ENCODE results near the gene CTSK. TPM values are rescaled to one million over a fixed set of nuclear protein-coding genes. Genes with fewer than 3 reads are reported as not detected.

The CTSK gene
- total and polyA plus RNA-seq, 2 of the 4 experiments (the other 2 are of a cell fraction), result 7.7 to 15.1 TPM

- intact Hi-C loops (cut with micrococcal nuclease), result no loop called here
- H3K4me2 ChIP-seq (ENCODE audit: low read depth, low read length), result no peak overlapping the region
- no peak overlapping the region for H3K23ac ChIP-seq (ENCODE audit: low read depth, low read length)
- no peak overlapping the region for H3K27ac ChIP-seq (ENCODE audit: insufficient read depth, low read length)
- TF ChIP-seq CEBPB (IDR thresholded peaks at IDR 0.05; ENCODE audit: low read depth, low read length), result no peak
- TF ChIP-seq SMC3 (IDR thresholded peaks at IDR 0.05; ENCODE audit: low read depth, low read length), result no peak
- H2AFZ ChIP-seq (replicated peaks; ENCODE audit: low read length, poor library complexity), result no peak overlapping the region
- no TSS peak for BruUV-seq (replicated peaks)
- DNase-seq (no peak), ATAC-seq (ENCODE audit: low read depth) (no peak)
- no peak overlapping the region for H2BK5ac ChIP-seq (ENCODE audit: low read depth, low read length, poor library complexity, severe bottlenecking)
- no peak overlapping the region for H4K8ac ChIP-seq (ENCODE audit: low read depth in 2 of 2, low read length in 2 of 2)
- no peak overlapping the region for H2AK9ac ChIP-seq (replicated peaks; ENCODE audit: low read depth, low read length, poor library complexity)
- dilution Hi-C loops (cut with HindIII; ENCODE audit: low sequenced_read_pairs, unreplicated experiment), result no loop called here
- H3K4me1 ChIP-seq (ENCODE audit: control insufficient read depth, insufficient read depth, low read length), result peaks cover 10% of the 10 kb centered on the region
- no peak overlapping the region for H2BK20ac ChIP-seq (ENCODE audit: low read depth, low read length)
- H4K20me1 ChIP-seq (ENCODE audit: insufficient read depth, low read length), result no peaks in the 10 kb centered on the region
- no peak overlapping the region for H3K4ac ChIP-seq (ENCODE audit: low read depth, low read length)
- H4K5ac ChIP-seq (ENCODE audit: low read depth, low read length), result no peak overlapping the region
- WGBS, 2 experiments (ENCODE audit: extremely low coverage in 2 of 2, insufficient read length in 1 of 2), result no CpG with 5 or more reads among the region's 2 CpGs
- H3K4me3 ChIP-seq (ENCODE audit: insufficient read depth, low read depth, low read length), result no peak overlapping the region
- H3K79me1 ChIP-seq (ENCODE audit: low read depth in 1 of 2, low read length in 2 of 2), result no peaks in the 10 kb centered on the region; a peak in 1 of 4 replicates
- ChIA-PET POLR2A (ENCODE audit: unreplicated experiment) (interaction anchor here (0.5 kb wide), 1 partner anchor 229 kb away, joined by 3 read pairs; the partner anchor contains the start of gene MCL1), CTCF (interaction anchor here (0.9 kb wide), 1 partner anchor 21 kb away, joined by 5 read pairs; no protein-coding TSS in a partner anchor)
- in situ Hi-C loops (cut with MboI; ENCODE audit: low sequenced_read_pairs), result loop anchor here (10.0 kb wide), 1 partner anchor 244 kb away; no protein-coding TSS in a partner anchor
- H3K18ac ChIP-seq (ENCODE audit: low read depth, low read length), result no peak overlapping the region
- no peaks in the 10 kb centered on the region for H3K27me3 ChIP-seq (ENCODE audit: control insufficient read depth, insufficient read depth, low read length)
- H3K14ac ChIP-seq (replicated peaks; ENCODE audit: low read depth, low read length), result no peak overlapping the region
- H3K9me3 ChIP-seq (ENCODE audit: control insufficient read depth, insufficient read depth, low read length), result no peaks in the 10 kb centered on the region
- no peak overlapping the region for H2AK5ac ChIP-seq (ENCODE audit: low read depth, low read length)
- H3K9me1 ChIP-seq (ENCODE audit: insufficient read depth, low read length), result peaks cover 3% of the 10 kb centered on the region; the same call in 1 of the 2 replicates
- no peak overlapping the region for H3K9ac ChIP-seq (ENCODE audit: low read depth, low read length)
- H3K56ac ChIP-seq (ENCODE audit: extremely low read depth, insufficient read depth, low read length), result no peak overlapping the region
- H2BK120ac ChIP-seq (ENCODE audit: low read depth, low read length), result no peak overlapping the region
- no peak overlapping the region for H2BK15ac ChIP-seq (ENCODE audit: low read depth, low read length)
- no peak overlapping the region for H4K91ac ChIP-seq (ENCODE audit: insufficient read depth, low read depth, low read length)
- peaks cover 15% of the 10 kb centered on the region for H3K36me3 ChIP-seq (ENCODE audit: control insufficient read depth, insufficient read depth, low read length)
Observed at GRCh38 chr1:150808846-150809245, 786 bp upstream of the CTSK start.

Measured in IMR-90 (cell line).